Endothelial cell of umbilical vein (primary cell): ENCODE measurements around the gene ATP8B3.

Experiments
- CTCF ChIP-seq, 2 donors: IDR thresholded peaks; 1 replicate in 1 of 2; 2 replicates in 1 of 2; pipeline ENCODE4 v1.5.1; 2011; ENCODE audit warnings: low read length in 2 of 2, mild to moderate bottlenecking in 2 of 2, moderate library complexity in 2 of 2, control low read depth in 1 of 2, inconsistent platforms in 1 of 2, low read depth in 1 of 2; ENCODE audit not compliant: insufficient read depth in 1 of 2; ENCODE audit errors: extremely low read depth in 1 of 2
- FOS ChIP-seq: IDR thresholded peaks from 2 replicates; pipeline ENCODE4 v1.6.1; 2011; ENCODE audit warnings: mild to moderate bottlenecking, low read length, moderate library complexity, borderline replicate concordance; ENCODE audit not compliant: insufficient read depth
- MYC ChIP-seq: IDR thresholded peaks from one replicate; pipeline ENCODE4 v1.6.1; 2011; ENCODE audit warnings: mild to moderate bottlenecking, low read depth, low read length
- POLR2A ChIP-seq: IDR thresholded peaks from 2 replicates; pipeline ENCODE4 v1.6.1; 2012; ENCODE audit warnings: low read depth, mild to moderate bottlenecking, control low read depth, low read length
- POLR2AphosphoS5 ChIP-seq: IDR thresholded peaks from 2 replicates; pipeline ENCODE4 v1.6.1; 2012; ENCODE audit warnings: low read depth, mild to moderate bottlenecking, control low read depth, low read length, moderate library complexity; ENCODE audit not compliant: insufficient read depth
- TF ChIP-seq, protein P1 (sequence below): IDR thresholded peaks from 2 replicates; pipeline ENCODE4 v1.6.1; 2011; ENCODE audit not compliant: insufficient read depth, insufficient read length

DNA sequence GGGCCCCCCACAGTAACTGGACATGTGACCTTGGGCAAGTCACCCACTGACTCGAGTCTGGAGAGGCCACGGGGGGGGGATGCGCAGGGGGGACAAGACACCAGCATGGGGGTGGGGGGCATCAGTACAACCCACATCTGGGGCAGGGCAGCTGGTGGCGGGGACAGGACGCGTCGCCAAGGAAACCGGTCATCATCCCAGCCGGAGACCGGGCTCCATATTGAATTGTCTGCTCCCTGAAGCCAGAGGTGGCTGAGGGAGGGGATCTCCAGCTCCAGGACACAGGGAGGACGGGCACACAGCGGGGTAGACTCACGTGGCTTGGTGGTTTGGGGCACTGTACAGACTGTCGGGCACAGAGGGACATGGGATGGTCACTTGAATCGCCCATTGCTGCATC, 47.3 kb downstream of the ATP8B3 start:
- TF ChIP-seq CTCF (IDR thresholded peaks at IDR 0.05; ENCODE audit: extremely low read depth in 1 of 2, insufficient read depth in 1 of 2, low read depth in 1 of 2, low read length in 2 of 2) (no peak), POLR2A (no peak), POLR2AphosphoS5 (no peak), MYC (no peak), FOS (no peak)
- TF ChIP-seq, protein P1, sequence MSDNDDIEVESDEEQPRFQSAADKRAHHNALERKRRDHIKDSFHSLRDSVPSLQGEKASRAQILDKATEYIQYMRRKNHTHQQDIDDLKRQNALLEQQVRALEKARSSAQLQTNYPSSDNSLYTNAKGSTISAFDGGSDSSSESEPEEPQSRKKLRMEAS, result no peak
